Prostate gland (tissue), 2 donors: Measurements from ENCODE around the gene PALLD. TPM values are rescaled to one million over a fixed set of nuclear protein-coding genes. Genes with fewer than 3 reads are reported as not detected.

Source experiments
- DNase-seq: peaks from one replicate; pipeline ENCODE4 v3.0.0-alpha.2; 2019; ENCODE audit warnings: low spot score
- H3K27ac ChIP-seq, 2 donors: fragments of 200-600 bp; sonication (generic); 2 replicates each; pipeline ENCODE4 v1.5.1; 2017 to 2019
- H3K27me3 ChIP-seq: fragments of 200-600 bp; sonication (generic); replicated peaks from 2 replicates; pipeline ENCODE4 v1.5.1; 2019; ENCODE audit not compliant: insufficient read depth
- H3K36me3 ChIP-seq, 2 donors: fragments of 200-600 bp; sonication (generic); 1 replicate in 1 of 2; 2 replicates in 1 of 2; pipeline versions ENCODE4 v1.5.1 to v1.8.1; 2017 to 2019
- H3K4me1 ChIP-seq: fragments of 200-600 bp; sonication (generic); replicated peaks from 2 replicates; pipeline ENCODE4 v1.5.1; 2019
- H3K4me3 ChIP-seq, 2 donors: fragments of 200-600 bp; sonication (generic); 2 replicates each; pipeline ENCODE4 v1.5.1; 2017 to 2019
- H3K9me3 ChIP-seq: fragments of 200-600 bp; sonication (generic); 2 replicates; pipeline ENCODE4 v1.5.1; 2017
- CTCF ChIP-seq, 4 experiments: fragments of 200-600 bp in 2 of 4; fragments of 450-650 bp in 2 of 4; sonication (generic) in 2 of 4; IDR thresholded peaks; 1 replicate in 3 of 4; 2 replicates in 1 of 4; pipeline ENCODE4 v1.5.1; 2016 to 2019; ENCODE audit warnings: antibody characterized with exemption in 4 of 4, mild to moderate bottlenecking in 2 of 4, moderate library complexity in 2 of 4
- POLR2A ChIP-seq: fragments of 450-650 bp; IDR thresholded peaks from one replicate; pipeline ENCODE4 v1.6.1; 2016; ENCODE audit warnings: antibody characterized with exemption, mild to moderate bottlenecking
- POLR2AphosphoS5 ChIP-seq: sonication (generic); formaldehyde crosslinking; IDR thresholded peaks from one replicate; pipeline ENCODE4 v1.6.1; 2017; ENCODE audit warnings: antibody characterized with exemption
- WGBS: methylation state at CpG from one replicate; pipeline ENCODE4 v1.1.5; 2018; 5-methylcytosine and 5-hydroxymethylcytosine counted together
- intact Hi-C: fragments of 100-400 bp; cut with DNase I; formaldehyde crosslinking; loops from one replicate; pipeline ENCODE4 v1.14.2; 2022
- total RNA-seq, 2 donors: library from RNA; depleted of rRNA; stranded (reverse); fragments of >200 nt; gene quantifications; one replicate each; pipeline ENCODE4 v1.1.0, GENCODE V29; 2016

PALLD gene
- total RNA-seq, 2 donors from 2014 or later: 252 TPM

- Histone ChIP-seq H3K27ac (no peak overlapping the region), H3K4me1 (no peaks in the 10 kb centered on the region), H3K4me3 (no peak overlapping the region), H3K9me3 (no peaks in the 10 kb centered on the region), H3K36me3 (no peaks in the 10 kb centered on the region), H3K27me3 (no peaks in the 10 kb centered on the region)
- intact Hi-C loops: loop anchor here (5.0 kb wide), 1 partner anchor 35 kb away; no protein-coding TSS in a partner anchor
- 85% methylated on average over 7 of the region's 7 CpGs for WGBS
- no peak for DNase-seq
- TF ChIP-seq POLR2A (no peak), CTCF (IDR thresholded peaks at IDR 0.05) (no peak), POLR2AphosphoS5 (no peak)
Observed at GRCh38 chr4:168881781-168882420, 385.0 kb downstream of the PALLD start.

GRCh38 chr4:168882650-168883233 is 385.9 kb downstream of the PALLD start:
- Histone ChIP-seq H3K9me3 (no peaks in the 10 kb centered on the region), H3K27me3 (no peaks in the 10 kb centered on the region), H3K4me3 (no peak overlapping the region), H3K36me3 (no peaks in the 10 kb centered on the region), H3K27ac (no peak overlapping the region), H3K4me1 (no peaks in the 10 kb centered on the region)
- TF ChIP-seq CTCF (IDR thresholded peaks at IDR 0.05) (no peak), POLR2A (no peak)
- DNase-seq: no peak
- 86% methylated on average over 9 of the region's 9 CpGs for WGBS
- intact Hi-C loops: loop anchor here (5.0 kb wide), 1 partner anchor 35 kb away; no protein-coding TSS in a partner anchor

- H3K36me3 ChIP-seq: no peaks in the 10 kb centered on the region
- H3K27me3 ChIP-seq: no peaks in the 10 kb centered on the region
- no peak overlapping the region for H3K27ac ChIP-seq
- H3K4me3 ChIP-seq: no peak overlapping the region
- no peak for TF ChIP-seq POLR2A
- TF ChIP-seq CTCF (IDR thresholded peaks at IDR 0.05): no peak
- TF ChIP-seq POLR2AphosphoS5: no peak
- intact Hi-C loops: loop anchor here (5.0 kb wide), 1 partner anchor 34 kb away; no protein-coding TSS in a partner anchor
- no peaks in the 10 kb centered on the region for H3K9me3 ChIP-seq
- DNase-seq: no peak
- H3K4me1 ChIP-seq: no peaks in the 10 kb centered on the region
Observed at GRCh38 chr4:168883513-168883912, 386.7 kb downstream of the PALLD start.

GRCh38 chr4:168884251-168885124 is 387.6 kb downstream of the PALLD start:
- TF ChIP-seq CTCF (IDR thresholded peaks at IDR 0.05) (no peak), POLR2AphosphoS5 (no peak), POLR2A (no peak)
- no peak for DNase-seq
- WGBS: 88% methylated on average over 8 of the region's 8 CpGs
- intact Hi-C loops: loop anchor here (5.0 kb wide), 1 partner anchor 33 kb away; no protein-coding TSS in a partner anchor
- Histone ChIP-seq H3K4me3 (no peak overlapping the region), H3K27me3 (no peaks in the 10 kb centered on the region), H3K36me3 (no peaks in the 10 kb centered on the region), H3K27ac (no peak overlapping the region), H3K4me1 (no peaks in the 10 kb centered on the region), H3K9me3 (no peaks in the 10 kb centered on the region)
